ENCODE measurements around the gene ZNF785.
"Not testable (repeated sequence)": the region's sequence is repeated elsewhere in the genome, so short reads cannot be mapped to it uniquely, and the experiment has no call there.

ZNF785 gene

DNA sequence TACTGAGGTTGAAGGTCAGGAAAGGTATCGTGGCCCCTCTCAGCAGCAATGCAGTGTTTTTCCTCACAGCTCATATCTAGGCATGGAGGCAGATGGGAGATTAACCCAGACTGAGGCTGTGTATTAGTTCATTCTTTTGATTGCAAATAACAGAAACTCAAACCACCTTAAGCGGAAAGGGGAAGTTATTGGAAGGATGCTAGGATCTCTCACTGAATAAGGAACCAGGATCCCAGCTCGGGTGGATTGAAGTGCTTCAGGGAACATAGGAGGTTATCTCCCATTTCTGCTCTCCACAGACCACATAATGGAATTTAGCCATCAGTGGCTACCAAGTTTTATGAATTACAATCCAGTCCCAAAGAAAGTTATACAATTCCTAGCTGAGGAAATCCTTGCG is 16.5 kb upstream of the ZNF785 start:
- no peak for DNase-seq

DNA sequence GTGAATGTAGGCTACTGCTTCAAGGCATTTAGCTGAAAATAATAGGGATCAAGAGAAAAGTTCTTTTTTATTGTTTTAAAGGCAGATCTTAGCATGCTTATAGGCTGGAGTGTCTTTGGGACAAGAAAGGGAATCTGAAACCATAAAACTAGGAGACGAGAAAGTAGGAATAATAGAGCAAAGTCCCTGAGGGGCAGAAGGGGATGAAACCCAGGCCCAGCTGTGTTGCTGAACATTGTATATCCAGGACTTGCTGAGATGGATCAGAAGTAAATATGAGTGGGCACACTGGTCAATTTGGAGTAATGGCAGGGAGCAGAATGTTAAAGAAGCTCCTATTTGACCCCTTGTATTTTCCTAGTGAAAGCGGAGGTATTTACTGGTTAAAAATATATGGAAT is 15.4 kb upstream of the ZNF785 start:
- DNase-seq: no peak

DNA sequence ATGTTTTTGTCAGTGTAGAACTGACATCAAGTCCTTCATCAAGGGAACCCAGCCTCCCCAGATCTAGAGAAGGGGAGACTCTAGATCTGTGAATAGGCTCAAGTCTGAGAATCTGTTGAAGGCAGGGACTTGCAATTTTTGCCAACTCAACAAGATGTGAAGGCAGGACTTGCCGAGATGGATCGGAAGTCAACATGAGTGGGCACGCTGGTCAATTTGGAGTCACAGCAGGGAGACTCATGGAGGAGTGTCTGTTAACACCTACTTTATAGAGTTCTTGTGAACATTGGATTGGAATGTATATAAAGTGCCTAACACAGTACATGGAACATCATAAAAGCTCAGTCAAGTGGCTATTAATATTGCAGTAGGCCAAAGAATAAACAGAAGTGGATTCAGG is 14.7 kb upstream of the ZNF785 start:
- no peak for DNase-seq

DNA sequence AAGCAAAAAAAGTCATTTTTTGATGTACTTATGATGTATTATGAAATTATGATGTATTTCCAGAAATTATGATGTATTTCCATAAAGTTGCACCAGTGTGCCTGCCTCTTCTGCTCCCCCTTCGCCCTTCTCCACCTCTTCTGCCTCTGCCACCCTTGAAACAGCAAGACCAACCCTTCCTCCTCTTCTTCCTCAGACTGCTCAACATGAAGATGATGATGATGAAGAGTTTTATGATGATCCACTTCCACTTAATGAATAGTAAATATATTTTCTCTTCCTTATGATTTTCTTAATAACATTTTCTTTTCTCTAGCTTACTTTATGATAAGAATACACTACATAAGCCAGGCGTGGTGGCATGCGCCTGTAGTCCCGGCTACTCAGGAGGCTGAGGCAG is 7.4 kb upstream of the ZNF785 start:
- no peak for DNase-seq

DNA sequence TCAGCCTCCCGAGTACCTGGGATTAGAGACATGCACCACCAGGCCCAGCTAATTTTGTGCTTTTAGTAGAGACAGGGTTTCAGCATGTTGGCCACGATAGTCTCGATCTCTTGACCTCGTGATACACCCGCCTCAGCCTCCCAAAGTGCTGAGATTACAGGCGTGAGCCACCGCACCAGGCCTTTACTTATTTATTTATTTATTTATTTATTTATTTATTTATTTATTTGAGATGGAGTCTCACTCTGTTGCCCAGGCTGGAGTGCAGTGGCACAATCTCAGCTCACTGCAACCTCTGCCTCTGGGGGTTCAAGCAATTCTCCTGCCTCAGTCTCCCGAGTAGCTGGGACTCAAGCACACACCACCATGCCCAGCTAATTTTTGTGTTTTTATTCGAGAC is 5.4 kb upstream of the ZNF785 start:
- not testable (repeated sequence) for DNase-seq

DNA sequence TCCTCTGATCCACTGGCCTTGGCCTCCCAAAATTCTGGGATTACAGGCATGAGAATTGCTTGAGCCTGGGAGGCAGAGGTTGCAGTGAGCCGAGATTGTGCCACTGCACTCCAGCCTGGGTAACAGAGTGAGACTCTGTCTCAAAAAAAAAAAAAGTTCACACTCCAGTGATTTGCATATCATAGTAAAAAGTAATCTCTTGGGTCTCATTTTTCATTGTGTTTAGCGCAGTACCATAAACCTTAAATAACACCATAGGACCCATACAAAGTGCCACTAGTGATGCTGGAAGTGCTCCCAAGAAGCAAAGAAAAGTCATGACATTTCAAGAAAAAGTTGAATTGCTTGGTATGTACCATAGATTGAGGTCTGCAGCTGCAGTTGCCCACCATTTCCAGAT is 4.1 kb upstream of the ZNF785 start:
- not testable (repeated sequence) for DNase-seq

DNA sequence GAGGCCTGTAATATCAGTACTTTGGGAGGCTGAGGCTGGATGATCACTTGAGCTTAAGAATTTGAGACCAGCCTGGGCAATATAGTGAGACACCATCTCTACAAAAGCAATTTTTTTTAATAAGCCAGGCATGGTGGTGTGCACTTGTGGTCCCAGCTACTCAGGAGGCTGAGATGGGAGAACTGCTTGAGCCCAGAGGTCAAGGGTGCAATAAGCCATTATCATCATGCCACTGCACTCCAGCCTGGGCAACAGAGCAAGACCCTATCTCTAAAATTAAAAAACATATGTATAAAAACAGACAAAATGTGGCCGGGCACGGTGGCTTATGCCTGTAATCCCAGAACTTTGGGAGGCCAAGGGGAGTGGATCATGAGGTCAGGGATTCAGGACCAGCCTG is 3.2 kb upstream of the ZNF785 start:
- DNase-seq: no peak

DNA sequence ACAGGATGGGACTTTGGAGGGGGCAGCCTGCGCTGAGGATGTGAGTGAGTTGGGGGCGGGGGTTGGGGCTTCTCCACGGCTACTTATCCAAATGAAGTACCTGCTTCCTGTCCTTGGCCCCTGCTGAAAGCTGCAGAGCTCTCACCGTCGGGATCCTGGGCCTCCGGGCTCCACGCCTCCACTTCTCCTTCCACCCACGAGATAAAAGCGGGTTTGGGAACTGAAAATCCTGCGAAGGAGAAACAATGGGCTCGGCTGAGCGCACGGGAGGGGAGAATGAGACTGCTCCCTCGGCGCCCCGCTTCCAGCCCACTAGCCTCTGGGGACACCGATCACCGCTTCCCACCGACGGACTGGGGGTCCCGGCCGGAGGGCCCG is 486 bp downstream of the ZNF785 start:
- DNase-seq: no peak

DNA sequence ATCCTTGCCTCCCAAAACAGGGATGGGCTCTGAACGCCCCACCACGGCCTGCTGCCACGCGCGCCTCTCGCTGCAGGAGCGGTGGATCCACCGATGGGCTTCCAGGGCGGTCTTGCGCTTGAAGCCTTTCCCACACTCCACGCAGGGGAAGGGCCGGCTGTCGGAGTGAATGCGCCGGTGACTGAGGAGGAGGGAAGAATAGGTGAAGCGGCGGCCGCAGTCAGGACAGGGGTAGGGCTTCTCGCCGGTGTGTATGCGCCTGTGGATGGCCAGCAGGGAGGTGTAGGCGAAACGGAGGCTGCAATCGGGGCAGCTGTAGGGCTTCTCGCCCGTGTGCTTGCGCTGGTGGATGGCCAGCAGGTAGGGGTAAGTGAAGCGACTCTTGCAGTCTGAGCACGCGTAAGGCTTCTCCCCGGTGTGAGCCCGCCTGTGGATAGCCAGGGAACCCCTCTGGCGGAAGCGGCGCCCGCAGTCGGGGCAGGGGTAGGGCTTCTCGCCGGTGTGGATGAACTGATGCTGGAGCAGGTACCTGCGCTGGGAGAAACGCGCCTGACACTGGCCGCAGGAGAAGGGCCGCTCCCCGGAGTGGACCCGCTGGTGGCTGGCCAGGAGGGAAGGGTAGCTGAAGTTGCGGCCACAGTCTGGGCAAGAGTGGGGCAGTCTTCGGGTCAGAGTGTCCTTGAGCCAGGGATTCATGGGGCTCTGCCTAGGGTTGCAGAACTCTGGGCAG is 2.7 kb downstream of the ZNF785 start:
- no peak for DNase-seq

DNA sequence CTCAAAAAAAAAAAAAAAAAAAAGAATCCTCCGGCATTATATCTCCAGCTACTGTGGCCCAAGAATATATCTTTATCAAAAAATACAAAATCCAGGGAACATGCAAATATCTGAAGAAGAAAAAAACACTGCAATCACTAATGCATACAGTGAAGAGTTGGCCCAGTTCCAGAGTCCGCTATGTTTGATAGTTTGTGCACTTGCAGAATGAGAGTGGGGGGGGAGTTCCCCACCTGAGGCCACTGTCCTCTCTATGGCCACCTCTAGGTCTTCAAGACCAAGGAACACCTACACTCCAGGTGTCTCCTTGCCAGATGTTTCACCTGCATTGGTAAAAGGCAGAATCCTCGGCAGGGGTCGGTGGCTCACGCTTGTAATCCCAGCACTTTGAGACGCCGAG is 4.0 kb downstream of the ZNF785 start:
- no peak for DNase-seq

DNA sequence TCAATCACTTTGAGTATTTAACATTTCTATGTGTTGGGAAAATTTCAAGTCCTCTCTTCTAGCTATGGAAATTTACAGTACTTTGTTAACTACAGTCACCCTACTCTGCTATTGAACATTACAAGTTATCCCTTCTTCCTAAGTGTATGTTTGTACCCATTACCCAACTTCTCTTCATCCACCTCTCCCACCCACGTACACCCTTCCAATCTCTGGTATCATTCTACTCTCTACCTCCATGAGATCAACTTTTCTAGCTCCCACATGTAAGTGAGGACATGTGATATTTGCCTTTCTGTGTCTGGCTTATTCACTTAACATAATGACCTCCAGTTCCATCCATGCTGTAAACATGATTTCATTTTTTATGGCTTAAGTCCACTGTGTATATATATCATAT is 10.8 kb downstream of the ZNF785 start:
- no peak for DNase-seq

DNA sequence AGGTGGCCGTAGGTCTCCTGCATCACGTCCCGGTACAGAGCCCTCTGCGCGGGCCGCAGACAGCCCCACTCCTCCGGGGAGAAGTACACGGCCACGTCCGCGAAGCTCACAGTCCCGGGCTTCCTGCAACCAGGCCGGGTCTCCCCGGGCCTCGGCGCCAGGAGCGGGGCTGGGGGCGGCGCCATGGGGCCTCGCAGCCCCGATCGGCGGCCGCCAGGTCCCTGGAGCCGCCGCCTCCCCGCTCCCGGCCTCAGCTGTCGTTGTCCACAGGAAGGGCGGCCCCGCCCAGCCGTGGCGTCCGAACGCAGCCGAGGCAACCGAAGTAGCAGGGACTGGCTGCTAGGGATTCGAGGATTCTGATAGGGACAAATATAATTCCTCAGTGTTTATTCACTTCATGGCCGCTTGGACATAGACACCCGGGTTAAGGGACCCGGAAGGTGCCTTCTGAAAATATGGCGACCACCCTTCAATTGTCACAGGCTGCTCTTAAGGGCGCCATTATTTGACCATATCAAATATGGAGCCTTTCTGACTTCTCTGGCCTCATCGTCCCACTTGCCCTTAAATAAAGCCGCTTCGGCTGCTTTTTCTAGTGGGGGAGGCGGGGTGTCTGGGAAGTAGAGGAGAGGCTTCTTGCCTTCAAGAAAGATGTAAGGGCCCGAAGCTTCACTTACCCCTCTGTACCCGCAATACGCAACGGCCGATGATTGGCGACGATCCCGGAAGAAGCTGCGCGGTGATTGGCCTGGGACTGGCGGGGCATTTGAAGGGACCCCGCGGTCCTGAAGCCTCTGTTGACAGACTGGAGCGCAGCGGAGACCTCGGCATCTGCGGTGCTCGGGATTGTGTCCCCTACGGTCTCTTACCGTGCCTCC is 13.8 kb downstream of the ZNF785 start, which contains the start of gene ZNF688:
Gene ZNF688 (minus strand): TSS at position 270 of the 878 bp plus-strand sequence. CDS start 85 bp downstream, at position 185.
- peak; percentile 99 for DNase-seq

DNA sequence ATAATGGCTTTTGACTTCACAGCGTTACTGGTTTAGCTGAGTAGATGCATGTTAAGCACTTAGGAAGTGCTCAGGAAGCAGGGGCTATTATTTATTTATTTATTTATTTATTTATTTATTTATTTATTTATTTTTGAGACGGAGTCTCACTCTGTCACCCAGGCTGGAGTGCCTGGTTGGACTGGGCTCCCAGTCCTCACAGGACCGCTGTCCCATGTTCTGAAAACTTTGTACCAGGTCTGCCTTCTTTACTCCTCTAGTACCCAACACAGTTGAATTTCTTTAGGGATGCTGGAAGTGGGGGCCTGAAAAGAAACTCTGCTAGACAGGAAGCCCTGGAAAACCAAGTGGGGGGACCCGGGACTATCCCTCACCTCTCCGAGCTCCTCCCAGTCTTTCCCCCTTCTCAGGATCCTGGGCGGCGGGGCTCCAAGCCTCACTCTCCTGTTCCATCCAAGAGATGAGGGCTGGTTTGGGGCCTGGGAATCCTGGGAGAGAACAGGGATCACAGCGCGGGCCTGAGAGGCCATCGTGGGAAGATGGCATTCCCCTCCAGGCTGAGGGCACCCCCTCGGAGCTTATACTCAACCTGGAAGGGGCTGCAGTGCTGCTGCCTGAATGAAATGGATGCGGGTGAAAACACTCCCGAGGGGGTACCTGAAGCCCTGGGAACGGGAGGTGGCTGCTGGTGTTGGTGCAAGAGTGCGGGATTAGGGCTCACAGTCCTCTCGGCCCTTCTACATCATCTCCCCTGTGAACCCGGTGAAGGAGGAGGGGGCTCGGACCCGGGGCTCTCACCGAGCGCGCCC is 14.7 kb downstream of the ZNF785 start:
- DNase-seq: no peak

DNA sequence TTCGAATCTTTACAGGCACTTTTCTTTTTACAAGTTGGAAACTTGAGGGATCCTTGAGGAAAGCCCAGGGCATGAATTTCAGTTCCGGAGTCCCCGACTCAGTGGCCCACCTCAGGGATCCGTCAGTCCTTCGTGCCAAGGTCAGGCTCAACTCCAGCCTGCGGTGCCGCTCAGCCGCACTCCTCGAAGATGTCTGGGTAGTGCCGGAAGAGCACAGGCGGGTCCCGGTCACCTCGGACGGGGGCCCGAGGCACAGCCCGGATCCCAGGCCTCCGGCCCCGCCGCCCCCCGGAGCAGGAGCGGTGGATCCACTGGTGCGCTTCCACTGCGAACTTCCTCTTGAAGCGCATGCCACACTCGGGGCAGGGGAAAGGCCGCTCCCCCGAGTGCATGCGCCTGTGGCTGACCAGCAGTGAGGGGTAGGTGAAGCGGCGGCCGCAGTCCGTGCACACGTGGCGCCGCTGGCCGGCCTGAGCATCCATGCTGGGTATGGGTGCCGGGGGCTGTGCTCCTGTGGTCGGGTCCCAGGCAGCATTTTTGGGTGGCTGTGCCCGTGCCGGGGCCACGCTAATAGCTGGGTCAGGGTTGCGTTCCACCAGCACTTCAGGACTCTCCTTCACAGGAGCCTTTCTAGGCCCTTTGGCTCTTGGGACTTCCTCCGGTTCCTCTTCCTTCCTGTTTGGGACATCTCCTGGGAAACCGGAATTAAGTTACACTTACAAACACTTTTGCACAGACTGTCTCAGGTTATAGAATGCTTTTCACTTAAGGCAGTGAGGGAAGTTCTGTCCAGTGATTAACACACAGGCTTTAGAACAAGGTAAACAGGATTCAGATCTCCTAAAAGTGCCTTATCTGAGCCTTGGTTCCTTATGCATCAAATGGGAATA is 15.5 kb downstream of the ZNF785 start:
- DNase-seq: no peak

DNA sequence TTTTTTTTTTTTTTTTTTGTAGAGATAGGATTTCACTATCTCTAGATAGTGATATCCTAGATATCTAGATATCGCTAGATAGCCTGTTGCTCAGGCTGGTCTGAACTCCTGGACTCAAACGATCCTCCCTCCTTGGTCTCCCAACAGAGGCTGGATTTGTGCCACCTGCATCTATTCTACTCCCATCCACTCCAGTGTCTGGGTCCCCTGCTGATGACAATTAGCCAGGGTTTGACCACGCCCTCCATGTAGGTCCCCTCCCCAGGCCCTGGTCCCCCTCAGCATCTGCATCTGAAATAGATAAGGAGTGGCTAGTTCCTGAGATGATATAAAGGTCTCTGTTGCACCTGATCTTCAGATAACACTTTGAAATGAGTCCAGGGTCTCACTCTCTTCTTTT is 16.2 kb downstream of the ZNF785 start:
- DNase-seq: no peak

DNA sequence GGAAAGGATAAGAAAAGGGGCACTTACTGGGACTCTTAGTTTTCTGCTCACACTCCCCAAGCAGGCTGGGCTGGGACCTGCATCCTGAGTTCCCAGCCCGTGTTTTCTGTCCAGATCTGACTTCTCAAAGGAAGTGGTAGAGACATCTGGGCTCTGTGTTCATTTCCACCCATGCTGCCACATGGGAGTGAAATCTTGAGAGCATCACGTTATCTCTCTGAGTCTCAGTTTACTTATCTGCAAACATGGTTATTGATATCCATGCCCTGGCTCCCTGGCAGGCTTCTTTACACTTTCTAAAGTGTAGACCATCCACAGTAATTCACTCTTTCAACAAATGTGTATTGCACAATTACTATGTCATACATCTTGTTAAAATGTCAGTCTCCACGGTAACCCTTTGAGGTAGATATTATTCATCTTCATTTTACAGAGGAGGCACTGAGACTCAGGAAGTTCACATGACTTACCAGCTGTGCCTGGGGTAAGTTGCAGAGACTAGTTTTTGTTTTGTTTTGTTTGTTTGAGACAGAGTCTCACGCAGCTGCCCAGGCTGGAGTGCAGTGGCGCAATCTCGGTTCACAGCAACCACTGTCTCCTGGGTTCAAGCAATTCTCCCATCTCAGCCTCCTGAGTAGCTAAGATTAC is 17.4 kb downstream of the ZNF785 start:
- peak; percentile 88 for DNase-seq

DNA sequence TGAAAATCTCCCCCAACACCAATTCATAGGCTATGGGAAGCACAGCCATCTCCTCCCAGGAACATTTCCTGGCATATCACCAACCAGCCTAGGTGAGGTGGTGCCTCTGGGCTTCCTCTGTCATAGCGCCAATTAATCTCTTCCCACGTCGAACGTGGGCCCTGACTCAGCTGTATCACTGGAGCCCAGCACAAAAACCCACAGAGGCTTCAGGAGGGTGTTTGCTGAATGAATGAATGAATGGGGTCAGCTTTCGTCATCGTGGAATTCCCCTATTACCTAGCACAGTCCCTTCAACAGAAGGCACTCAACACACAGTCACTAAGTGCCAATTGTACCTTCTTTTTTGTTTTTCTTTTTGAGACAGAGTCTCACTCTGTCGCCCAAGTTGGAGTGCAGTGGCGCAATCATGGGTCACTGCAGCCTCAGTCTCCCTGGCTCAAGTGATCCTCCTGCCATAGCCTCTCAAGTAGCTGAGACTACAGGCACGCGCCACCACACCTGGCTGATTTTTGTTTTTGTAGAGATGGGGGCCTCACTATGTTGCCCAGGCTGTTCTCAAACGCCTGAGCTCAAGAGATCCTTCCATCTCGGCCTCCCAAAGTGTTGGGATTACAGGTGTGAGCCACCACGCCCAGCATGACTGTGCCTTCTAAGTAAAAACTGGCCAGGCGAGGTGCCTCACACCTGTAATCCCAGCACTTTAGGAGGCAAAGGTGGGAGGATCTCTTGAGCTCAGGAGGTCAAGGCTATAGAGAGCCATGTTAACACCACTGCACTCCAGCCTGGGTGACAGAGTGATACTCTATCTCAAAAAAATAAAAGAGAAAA is 18.1 kb downstream of the ZNF785 start:
- peak; percentile 80 for DNase-seq

DNA sequence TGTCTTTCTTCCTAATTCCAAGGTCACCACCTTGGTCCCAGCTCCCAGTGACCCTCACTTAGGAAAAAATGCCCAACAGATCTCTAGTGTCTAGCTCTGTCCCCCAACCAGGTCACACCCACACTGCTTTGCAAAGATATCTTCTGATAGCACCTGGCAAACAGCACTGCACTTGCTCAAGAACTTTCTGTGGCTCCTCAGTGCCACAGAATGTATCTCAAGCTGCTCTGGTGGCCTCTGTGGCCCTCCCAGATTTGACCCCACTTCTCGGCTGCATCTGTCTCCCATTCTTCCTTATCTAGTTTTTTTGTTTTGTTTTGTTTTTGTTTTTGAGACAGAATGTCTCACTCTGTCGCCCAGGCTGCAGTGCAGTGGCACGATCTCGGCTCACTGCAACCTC is 19.0 kb downstream of the ZNF785 start:
- DNase-seq: no peak

DNA sequence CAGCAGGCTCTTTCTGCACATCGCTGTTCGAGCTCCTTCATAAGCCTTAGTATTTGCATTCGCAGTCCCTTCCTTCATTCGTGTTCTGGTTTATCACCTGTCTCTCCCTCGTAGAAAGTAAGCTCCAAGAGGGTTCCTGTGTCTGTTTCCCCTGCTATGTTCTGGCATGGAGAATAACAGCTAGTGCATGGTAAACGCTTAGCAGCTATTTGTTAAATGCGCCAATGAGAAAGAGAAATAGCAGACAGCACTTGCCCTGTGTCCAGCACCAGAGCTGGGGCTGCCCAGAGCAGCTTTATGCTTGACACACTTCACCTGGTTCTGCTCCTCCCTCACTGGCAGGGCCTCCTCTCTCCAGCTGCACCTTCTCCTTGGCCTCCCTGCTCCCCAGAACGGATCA is 19.5 kb downstream of the ZNF785 start:
- no peak for DNase-seq

DNA sequence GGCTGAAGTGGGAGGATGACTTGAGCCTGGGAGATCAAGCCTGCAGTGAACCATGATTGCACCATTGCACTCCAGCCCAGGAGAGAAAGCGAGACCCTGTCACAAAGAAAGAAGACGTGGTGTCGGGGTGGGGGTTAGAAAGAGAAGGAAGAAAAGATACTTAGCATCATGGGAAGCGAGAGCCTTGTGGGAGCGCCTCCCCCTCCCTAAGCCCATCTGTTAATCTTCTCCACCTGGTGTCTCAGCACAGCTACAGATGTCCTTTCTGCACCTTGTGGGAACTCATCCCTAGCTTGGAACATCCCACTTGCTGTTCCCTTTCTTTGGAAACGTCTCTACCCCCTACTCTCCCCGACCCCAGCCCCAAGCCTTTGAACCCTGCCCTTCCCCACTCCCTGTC is 20.0 kb downstream of the ZNF785 start:
- no peak for DNase-seq

DNA sequence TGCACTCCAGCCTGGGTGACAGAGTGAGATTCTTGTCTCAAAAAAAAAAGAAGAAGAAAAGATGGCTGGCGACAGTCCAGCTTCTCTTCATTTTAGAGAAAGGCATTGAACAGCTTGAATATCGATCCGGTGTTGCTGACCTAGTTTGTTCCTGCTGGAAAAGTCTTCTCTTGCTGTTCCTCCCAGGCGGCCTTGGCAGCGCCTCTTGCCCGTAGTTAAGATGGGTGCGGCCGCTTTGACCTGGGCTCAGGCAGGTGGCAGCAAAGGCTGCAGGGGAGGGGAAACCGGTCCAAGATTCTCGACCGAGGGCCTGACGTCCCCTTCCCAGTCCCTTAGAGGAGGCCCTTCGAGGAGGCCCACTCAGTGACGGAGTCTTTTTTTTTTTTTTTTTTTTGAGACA is 23.5 kb downstream of the ZNF785 start:
- DNase-seq: no peak

Data from CD4-positive, alpha-beta T cell treated with Interleukin-4 for 4 hours (primary cell).